GM20000 (cell line): ENCODE measurements around the gene IQSEC2.
A peak's percentile ranks its signal among the peaks of the same experiment; 100 is the strongest.

Experiments
- DNase-seq: peaks from one replicate; pipeline ENCODE4 v3.0.0; 2012; ENCODE audit warnings: low spot score
- TF ChIP-seq, protein P1 (sequence below): IDR thresholded peaks from 2 replicates; pipeline ENCODE4 v1.5.1; 2012; ENCODE audit warnings: mild to moderate bottlenecking, control low read depth; ENCODE audit errors: extremely low read depth, missing control alignments

Gene IQSEC2

DNA sequence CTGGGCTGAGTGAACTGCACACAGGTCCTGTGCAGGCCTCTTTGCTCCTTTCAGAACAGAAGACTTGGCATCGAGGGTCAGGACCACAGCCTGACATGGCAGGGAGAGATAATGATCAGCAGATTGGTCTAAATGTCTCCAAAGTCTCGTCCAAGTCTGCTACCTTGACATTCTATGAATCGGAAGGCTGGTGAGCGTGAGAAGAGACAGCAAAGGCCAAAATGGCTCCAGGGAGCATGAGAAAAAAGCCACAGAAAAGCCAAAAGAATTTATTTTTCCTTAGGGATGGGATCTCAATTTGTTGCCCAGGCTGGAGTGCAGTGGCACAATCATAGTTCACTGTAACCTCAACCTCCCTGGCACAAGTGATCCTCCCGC is 32.3 kb upstream of the IQSEC2 start:
- TF ChIP-seq, protein P1, sequence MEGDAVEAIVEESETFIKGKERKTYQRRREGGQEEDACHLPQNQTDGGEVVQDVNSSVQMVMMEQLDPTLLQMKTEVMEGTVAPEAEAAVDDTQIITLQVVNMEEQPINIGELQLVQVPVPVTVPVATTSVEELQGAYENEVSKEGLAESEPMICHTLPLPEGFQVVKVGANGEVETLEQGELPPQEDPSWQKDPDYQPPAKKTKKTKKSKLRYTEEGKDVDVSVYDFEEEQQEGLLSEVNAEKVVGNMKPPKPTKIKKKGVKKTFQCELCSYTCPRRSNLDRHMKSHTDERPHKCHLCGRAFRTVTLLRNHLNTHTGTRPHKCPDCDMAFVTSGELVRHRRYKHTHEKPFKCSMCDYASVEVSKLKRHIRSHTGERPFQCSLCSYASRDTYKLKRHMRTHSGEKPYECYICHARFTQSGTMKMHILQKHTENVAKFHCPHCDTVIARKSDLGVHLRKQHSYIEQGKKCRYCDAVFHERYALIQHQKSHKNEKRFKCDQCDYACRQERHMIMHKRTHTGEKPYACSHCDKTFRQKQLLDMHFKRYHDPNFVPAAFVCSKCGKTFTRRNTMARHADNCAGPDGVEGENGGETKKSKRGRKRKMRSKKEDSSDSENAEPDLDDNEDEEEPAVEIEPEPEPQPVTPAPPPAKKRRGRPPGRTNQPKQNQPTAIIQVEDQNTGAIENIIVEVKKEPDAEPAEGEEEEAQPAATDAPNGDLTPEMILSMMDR: no peak
- no peak for DNase-seq

DNA sequence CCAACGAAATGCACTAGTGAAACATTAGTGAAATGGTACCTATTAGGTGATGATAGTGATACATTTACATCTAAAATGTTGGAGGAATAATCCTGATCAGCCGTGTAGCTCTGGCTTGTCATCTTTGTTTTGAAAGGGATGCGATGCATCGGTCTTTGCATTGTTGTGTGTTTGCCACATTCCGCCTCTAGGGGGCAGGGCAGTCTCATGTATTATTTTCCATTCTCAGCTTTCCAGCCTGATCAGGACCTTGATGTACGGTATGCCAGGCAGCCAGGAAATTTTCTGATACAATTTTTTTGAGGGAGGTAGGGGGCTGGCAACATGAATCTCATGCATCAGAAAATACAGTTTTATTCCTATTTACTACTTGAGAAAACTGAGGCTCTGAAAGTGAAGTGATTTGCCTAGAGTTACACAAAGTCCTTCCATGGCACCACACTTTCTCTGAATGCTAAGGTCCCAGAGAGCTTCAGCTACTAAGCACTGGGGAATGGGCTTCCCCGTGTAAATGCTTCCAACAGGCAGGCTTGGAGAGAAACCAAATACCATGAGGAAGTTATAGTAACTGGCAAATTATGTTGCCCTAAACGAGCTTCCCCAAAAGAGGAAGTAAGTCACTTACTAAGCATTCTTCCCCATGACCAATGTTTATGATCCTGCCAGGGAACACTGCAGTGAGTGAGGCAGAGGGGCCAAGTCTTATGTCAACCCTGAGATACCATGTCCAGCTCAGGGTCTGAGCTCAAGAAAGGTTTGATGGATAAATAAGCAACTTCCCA is 31.8 kb upstream of the IQSEC2 start:
- TF ChIP-seq, protein P1: peak; percentile 59
- peak; percentile 54 for DNase-seq

DNA sequence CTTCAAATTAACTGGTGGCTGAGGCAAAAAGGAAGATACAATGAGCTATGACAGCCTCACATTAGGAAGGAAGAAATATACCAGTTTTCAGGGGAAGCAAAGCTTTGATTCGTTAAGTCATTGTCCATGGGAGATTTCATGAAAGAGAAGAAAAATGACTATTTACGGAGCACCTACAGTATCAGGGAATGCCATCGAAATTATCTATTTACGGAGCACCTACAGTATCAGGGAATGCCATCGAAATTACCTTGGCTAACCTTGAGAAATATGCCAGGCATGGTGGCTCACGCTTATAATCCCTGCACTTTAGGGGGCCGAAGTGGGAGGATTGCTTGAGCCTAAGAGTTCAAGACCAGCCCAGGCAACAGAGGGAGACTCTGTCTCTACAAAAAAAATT is 28.5 kb upstream of the IQSEC2 start:
- TF ChIP-seq, protein P1: no peak
- DNase-seq: no peak

DNA sequence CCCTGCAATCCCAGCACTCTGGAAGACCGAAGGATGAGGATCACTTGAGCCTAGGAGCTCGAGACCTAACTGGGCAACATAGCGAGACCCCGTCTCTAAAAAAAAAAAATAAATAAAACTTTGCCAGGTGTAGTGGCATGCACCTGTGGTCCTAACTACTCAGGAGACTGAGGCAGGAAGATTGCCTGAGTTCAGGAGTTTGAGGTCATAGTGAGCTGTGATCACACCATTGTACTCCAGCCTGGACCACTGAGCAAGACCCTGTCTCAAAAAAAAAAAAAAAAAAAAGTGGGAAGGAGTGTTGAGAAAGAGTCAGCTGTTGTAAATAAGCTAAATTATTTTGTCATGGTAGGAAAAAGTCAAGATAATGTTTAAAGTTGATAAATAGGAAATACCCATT is 27.5 kb upstream of the IQSEC2 start:
- no peak for DNase-seq
- TF ChIP-seq, protein P1: no peak

DNA sequence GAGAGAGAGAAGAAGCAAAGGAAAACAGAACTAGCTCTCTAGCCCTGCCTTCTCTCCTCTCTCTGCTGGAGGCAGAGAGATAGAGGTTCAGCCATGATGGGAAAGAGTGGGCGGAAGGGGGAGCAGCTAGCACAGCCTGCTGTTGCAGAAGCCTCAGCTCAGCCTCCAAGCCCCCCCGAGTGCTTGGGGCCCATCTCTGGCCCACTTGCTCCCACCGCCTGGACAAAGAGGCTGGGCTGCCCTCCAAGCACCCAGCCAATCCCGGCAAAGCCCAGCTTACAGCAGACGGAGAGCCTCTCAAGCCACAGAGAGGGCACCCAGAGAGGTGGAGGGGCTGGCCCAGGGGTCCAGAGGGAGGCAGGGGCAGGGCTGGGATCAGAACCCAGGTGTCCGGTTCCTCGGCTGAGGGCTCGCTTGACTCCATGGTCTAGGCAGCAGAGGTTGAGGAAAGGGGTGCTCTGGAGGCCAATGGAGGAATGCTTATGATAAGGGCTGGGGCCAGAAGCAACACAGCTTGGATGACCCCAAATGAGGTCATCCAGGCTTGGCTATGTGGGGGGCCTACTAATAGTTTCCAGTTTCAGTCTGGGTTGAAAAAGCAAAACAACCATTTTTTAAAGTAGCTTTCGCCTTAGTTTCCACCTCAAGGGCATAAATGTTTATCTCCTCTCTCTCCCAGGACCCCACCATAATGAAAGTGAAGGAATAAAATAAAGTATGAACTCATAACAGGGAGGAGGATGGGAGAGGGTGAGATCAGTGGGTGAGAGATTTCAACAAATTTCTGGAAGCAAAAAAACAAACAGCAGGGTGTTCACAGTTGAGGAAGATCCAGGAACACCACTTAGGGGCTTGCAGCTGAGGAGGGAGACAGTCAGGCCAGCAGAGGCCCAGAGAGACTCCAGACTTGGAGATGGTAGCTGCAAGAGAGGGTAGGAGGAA is 24.9 kb upstream of the IQSEC2 start:
- TF ChIP-seq, protein P1: no peak

DNA sequence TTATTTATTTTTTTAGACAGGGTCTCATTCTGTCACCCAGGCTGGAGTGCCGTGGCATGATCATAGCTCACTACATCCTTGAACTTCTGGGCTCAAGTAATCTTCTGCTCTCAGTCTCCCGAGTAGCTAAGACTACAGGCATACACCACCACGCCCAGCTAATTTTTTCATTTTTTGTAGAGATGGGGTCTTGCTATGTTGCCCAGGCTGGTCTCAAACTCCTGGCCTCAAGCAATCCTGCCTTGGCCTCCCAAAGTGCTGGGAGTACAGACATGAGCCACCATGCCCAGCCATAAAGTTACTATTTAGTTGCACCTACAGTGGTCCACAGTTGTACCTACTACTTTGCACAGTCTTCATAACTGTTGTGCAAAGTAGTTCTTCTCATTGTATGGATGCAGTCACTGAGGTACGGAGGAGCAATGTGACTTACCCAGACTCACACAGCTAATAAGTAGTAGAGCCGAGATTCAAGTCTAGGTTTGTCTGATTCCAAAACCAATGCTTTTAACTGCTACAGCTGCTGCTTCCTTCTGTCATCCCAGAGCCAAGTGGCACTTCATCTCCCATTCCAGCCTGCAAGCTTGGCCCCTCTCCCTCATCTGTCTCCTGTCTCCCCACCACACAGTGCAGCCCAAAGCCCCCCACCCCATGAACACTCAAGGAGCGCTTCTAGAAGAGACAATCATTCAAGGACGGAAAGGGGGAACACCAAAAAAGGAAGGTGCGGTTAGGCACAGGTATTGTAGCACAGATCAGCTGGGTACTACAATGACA is 24.0 kb upstream of the IQSEC2 start:
- TF ChIP-seq, protein P1: no peak
- no peak for DNase-seq

More for the DNA sequence above, 24.9 kb upstream of the IQSEC2 start:
- DNase-seq: no peak

DNA sequence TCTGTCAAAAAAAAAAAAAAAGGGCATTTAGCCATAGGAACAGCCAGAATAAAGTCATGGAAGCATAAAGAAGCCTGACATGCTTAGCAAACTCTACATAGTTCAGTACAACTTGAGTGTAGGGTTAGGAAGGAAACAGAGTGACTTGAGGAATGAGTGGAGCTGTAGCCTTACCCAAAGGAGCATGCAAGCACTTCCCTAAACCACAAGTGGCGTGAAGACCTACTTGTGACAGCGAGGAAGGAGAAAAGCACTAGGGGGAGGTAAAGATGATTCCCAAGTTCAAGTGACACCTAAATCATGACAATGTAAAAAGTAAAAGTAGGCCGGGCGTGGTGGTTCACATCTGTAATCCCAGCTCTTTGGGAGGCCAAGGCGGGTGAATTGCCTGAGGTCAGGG is 21.8 kb upstream of the IQSEC2 start:
- TF ChIP-seq, protein P1: no peak
- no peak for DNase-seq
